DND-41 (cell line): Measurements from ENCODE around the gene ANAPC4.

Experiments used
- ATAC-seq: fragments of 200-7000 bp; cut with Tn5 transposase; 3 replicates; pipeline ENCODE4 v1.9.1; 2021; ENCODE audit warnings: low read depth; ENCODE audit not compliant: insufficient read depth
- DNase-seq: peaks from one replicate; pipeline ENCODE4 v3.0.0-alpha.2; 2020
- H2AFZ ChIP-seq: 2 replicates; pipeline ENCODE4 v1.6.0; 2012; ENCODE audit warnings: low read depth, low read length
- H3K27ac ChIP-seq: 2 replicates; pipeline ENCODE4 v1.5.1; 2012; ENCODE audit warnings: low read length, inconsistent platforms
- H3K27me3 ChIP-seq: fragments of 200-600 bp; sonication (generic); 2 replicates; pipeline ENCODE4 v1.6.0; 2012; ENCODE audit warnings: low read length, mild to moderate bottlenecking, inconsistent platforms; ENCODE audit not compliant: insufficient read depth, poor library complexity
- H3K36me3 ChIP-seq: 2 replicates; pipeline ENCODE4 v1.5.1; 2012; ENCODE audit warnings: low read length, inconsistent platforms; ENCODE audit not compliant: insufficient read depth
- H3K4me1 ChIP-seq: 2 replicates; pipeline ENCODE4 v1.5.1; 2012; ENCODE audit warnings: mild to moderate bottlenecking, low read length; ENCODE audit not compliant: insufficient read depth
- H3K4me2 ChIP-seq: 2 replicates; pipeline ENCODE4 v1.6.0; 2012; ENCODE audit warnings: mild to moderate bottlenecking, moderate library complexity, low read length, inconsistent platforms; ENCODE audit not compliant: insufficient read depth
- H3K4me3 ChIP-seq, 2 experiments: fragments of 200-600 bp in 1 of 2; shearing (Covaris generic) in 1 of 2; 2 replicates each; pipeline ENCODE4 v1.5.1; 2012 to 2016; ENCODE audit warnings: inconsistent platforms in 2 of 2, low read length in 2 of 2, mild to moderate bottlenecking in 2 of 2, low read depth in 1 of 2, moderate library complexity in 1 of 2
- H3K79me2 ChIP-seq: 2 replicates; pipeline ENCODE4 v1.6.0; 2012; ENCODE audit warnings: low read length, inconsistent platforms; ENCODE audit not compliant: insufficient read depth
- H3K9ac ChIP-seq: 2 replicates; pipeline ENCODE4 v1.6.0; 2012; ENCODE audit warnings: low read depth, mild to moderate bottlenecking, inconsistent platforms, low read length, moderate library complexity
- H3K9me3 ChIP-seq: 2 replicates; pipeline ENCODE4 v1.5.1; 2012; ENCODE audit warnings: low read length, moderate library complexity, mild to moderate bottlenecking, inconsistent platforms; ENCODE audit not compliant: insufficient read depth, severe bottlenecking
- H4K20me1 ChIP-seq: 2 replicates; pipeline ENCODE4 v1.6.0; 2012; ENCODE audit warnings: low read length; ENCODE audit not compliant: insufficient read depth
- CTCF ChIP-seq: IDR thresholded peaks from 2 replicates; pipeline ENCODE4 v1.5.1; 2012; ENCODE audit warnings: borderline replicate concordance, low read length, moderate library complexity, mild to moderate bottlenecking; ENCODE audit not compliant: poor library complexity, severe bottlenecking; ENCODE audit errors: extremely low read depth
- EZH2 ChIP-seq: IDR thresholded peaks from 3 replicates; pipeline ENCODE4 v1.6.1; 2012; ENCODE audit warnings: borderline replicate concordance, low read depth, mild to moderate bottlenecking, moderate library complexity, low read length, inconsistent platforms; ENCODE audit not compliant: severe bottlenecking

ANAPC4 gene

GRCh38 chr4:25346913-25347312 is 30.1 kb upstream of the ANAPC4 start:
- peaks cover 11% of the 10 kb centered on the region; the same call in 1 of the 2 replicates for H3K36me3 ChIP-seq
- H3K9me3 ChIP-seq = no peaks in the 10 kb centered on the region
- H3K4me3 ChIP-seq = no peak overlapping the region
- no peak overlapping the region for H3K9ac ChIP-seq
- no peak overlapping the region for H2AFZ ChIP-seq
- TF ChIP-seq CTCF = no peak
- TF ChIP-seq EZH2 = no peak
- H3K4me2 ChIP-seq = no peak overlapping the region
- H3K79me2 ChIP-seq = no peaks in the 10 kb centered on the region
- H3K27ac ChIP-seq = no peak overlapping the region
- no peaks in the 10 kb centered on the region for H4K20me1 ChIP-seq
- DNase-seq (no peak), ATAC-seq (no peak)
- H3K4me1 ChIP-seq = no peaks in the 10 kb centered on the region
- H3K27me3 ChIP-seq = no peaks in the 10 kb centered on the region

GRCh38 chr4:25347473-25347872 is 29.6 kb upstream of the ANAPC4 start:
- no peaks in the 10 kb centered on the region for H4K20me1 ChIP-seq
- H3K36me3 ChIP-seq = peaks cover 11% of the 10 kb centered on the region; the same call in 1 of the 2 replicates
- H3K4me2 ChIP-seq = no peak overlapping the region
- H3K27ac ChIP-seq = no peak overlapping the region
- H3K9ac ChIP-seq = no peak overlapping the region
- TF ChIP-seq CTCF (no peak), EZH2 (no peak)
- DNase-seq (no peak), ATAC-seq (no peak)
- no peak overlapping the region for H3K4me3 ChIP-seq
- H3K4me1 ChIP-seq = no peaks in the 10 kb centered on the region
- no peaks in the 10 kb centered on the region for H3K9me3 ChIP-seq
- H2AFZ ChIP-seq = no peak overlapping the region
- H3K79me2 ChIP-seq = no peaks in the 10 kb centered on the region
- no peaks in the 10 kb centered on the region for H3K27me3 ChIP-seq

GRCh38 chr4:25347971-25348370 is 29.1 kb upstream of the ANAPC4 start:
- no peak overlapping the region for H3K4me3 ChIP-seq
- H3K4me1 ChIP-seq = no peaks in the 10 kb centered on the region
- no peak overlapping the region for H2AFZ ChIP-seq
- H3K36me3 ChIP-seq = peaks cover 11% of the 10 kb centered on the region; the same call in 1 of the 2 replicates
- H3K4me2 ChIP-seq = no peak overlapping the region
- no peaks in the 10 kb centered on the region for H4K20me1 ChIP-seq
- ATAC-seq (no peak), DNase-seq (no peak)
- H3K27me3 ChIP-seq = no peaks in the 10 kb centered on the region
- TF ChIP-seq EZH2 = no peak
- TF ChIP-seq CTCF = no peak
- no peak overlapping the region for H3K27ac ChIP-seq
- no peaks in the 10 kb centered on the region for H3K79me2 ChIP-seq
- H3K9me3 ChIP-seq = no peaks in the 10 kb centered on the region
- H3K9ac ChIP-seq = no peak overlapping the region

GRCh38 chr4:25350561-25350960 is 26.5 kb upstream of the ANAPC4 start:
- Histone ChIP-seq H3K4me3 (no peak overlapping the region), H3K79me2 (no peaks in the 10 kb centered on the region), H3K27ac (no peak overlapping the region), H3K9ac (no peak overlapping the region), H4K20me1 (no peaks in the 10 kb centered on the region), H2AFZ (no peak overlapping the region), H3K27me3 (no peaks in the 10 kb centered on the region), H3K36me3 (peaks cover 24% of the 10 kb centered on the region; the same call in 1 of the 2 replicates), H3K4me2 (no peak overlapping the region), H3K4me1 (no peaks in the 10 kb centered on the region), H3K9me3 (no peaks in the 10 kb centered on the region)
- no peak for TF ChIP-seq CTCF
- no peak for TF ChIP-seq EZH2
- ATAC-seq (no peak), DNase-seq (no peak)
